OCI-LY3 (cell line): ENCODE results near the gene AGAP1.

Experiments
- H2AFZ ChIP-seq: fragments of 200-600, 300-600 bp; shearing (Covaris generic); 2 replicates; pipeline ENCODE4 v1.6.0; 2014; ENCODE audit warnings: antibody characterized with exemption, low read depth, low read length
- H3K27ac ChIP-seq: fragments of 200-600, 300-600 bp; sonication (generic); 2 replicates; pipeline ENCODE4 v1.5.1; 2014; ENCODE audit warnings: mild to moderate bottlenecking, low read length, moderate library complexity, mixed read lengths
- H3K27me3 ChIP-seq: fragments of 200-600, 300-600 bp; sonication (generic); 2 replicates; pipeline ENCODE4 v1.6.1; 2014; ENCODE audit warnings: low read depth, low read length, mixed read lengths
- H3K36me3 ChIP-seq: fragments of 200-600, 300-600 bp; sonication (generic); replicated peaks from 2 replicates; pipeline ENCODE3; 2014; ENCODE audit warnings: low read depth, low read length, mixed read lengths
- H3K4me1 ChIP-seq: fragments of 300-600, 200-600 bp; sonication (generic); 2 replicates; pipeline ENCODE4 v1.6.1; 2014; ENCODE audit warnings: low read length, mixed read lengths
- H3K4me2 ChIP-seq: fragments of 200-600, 300-600 bp; sonication (generic); 2 replicates; pipeline ENCODE4 v1.6.1; 2014; ENCODE audit warnings: low read length, mixed read lengths
- H3K4me3 ChIP-seq: fragments of 300-600, 200-600 bp; sonication (generic); 2 replicates; pipeline ENCODE4 v1.5.1; 2014; ENCODE audit warnings: antibody characterized with exemption, mild to moderate bottlenecking, low read length, moderate library complexity
- H3K79me2 ChIP-seq: fragments of 300-600, 200-600 bp; shearing (Covaris generic); 2 replicates; pipeline ENCODE4 v1.6.1; 2014; ENCODE audit warnings: mild to moderate bottlenecking, low read length, mixed read lengths
- H3K9ac ChIP-seq: fragments of 300-600, 200-600 bp; shearing (Covaris generic); 2 replicates; pipeline ENCODE4 v1.6.0; 2014; ENCODE audit warnings: mild to moderate bottlenecking, low read length, moderate library complexity
- H3K9me3 ChIP-seq: fragments of 200-600, 300-600 bp; shearing (Covaris generic); 2 replicates; pipeline ENCODE4 v1.6.1; 2014; ENCODE audit warnings: low read length, mixed read lengths; ENCODE audit not compliant: insufficient read depth
- H4K20me1 ChIP-seq: fragments of 200-600, 300-600 bp; sonication (generic); 2 replicates; pipeline ENCODE4 v1.6.1; 2016; ENCODE audit warnings: low read length, mixed read lengths; ENCODE audit not compliant: insufficient read depth
- EZH2phosphoT487 ChIP-seq: fragments of 200-600 bp; shearing (Covaris generic); IDR thresholded peaks from 2 replicates; pipeline ENCODE4 v1.6.1; 2018; ENCODE audit warnings: antibody characterized with exemption, mixed run types, low read depth
- TF ChIP-seq, protein P1 (sequence below): fragments of 200-600, 300-600 bp; sonication (generic); IDR thresholded peaks from 2 replicates; pipeline ENCODE4 v1.5.1; 2014; ENCODE audit warnings: antibody characterized with exemption, low read length, low read depth

AGAP1 gene

DNA sequence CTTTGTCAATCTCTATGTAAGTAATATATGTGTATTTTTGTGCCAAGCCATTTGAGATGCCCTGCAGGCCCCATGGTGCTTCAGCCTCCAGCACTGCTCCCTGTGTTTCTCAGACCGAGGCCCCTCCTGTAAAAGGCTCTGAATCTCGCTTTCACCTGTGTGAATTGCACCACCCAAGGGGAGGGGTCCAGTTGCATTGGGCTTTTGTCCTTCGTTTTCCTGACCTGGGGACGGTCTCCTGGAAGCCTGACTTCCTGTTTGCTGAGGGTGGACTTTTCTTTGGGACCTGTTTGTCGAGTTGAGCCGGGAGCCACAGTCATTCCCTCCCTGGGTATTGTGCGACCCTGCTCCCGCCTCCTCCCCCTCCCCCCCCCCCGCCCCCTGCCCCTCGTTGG lies 48.9 kb downstream of the AGAP1 start:
- H3K4me2 ChIP-seq, result no peak overlapping the region
- TF ChIP-seq EZH2phosphoT487, result no peak
- TF ChIP-seq, protein P1, sequence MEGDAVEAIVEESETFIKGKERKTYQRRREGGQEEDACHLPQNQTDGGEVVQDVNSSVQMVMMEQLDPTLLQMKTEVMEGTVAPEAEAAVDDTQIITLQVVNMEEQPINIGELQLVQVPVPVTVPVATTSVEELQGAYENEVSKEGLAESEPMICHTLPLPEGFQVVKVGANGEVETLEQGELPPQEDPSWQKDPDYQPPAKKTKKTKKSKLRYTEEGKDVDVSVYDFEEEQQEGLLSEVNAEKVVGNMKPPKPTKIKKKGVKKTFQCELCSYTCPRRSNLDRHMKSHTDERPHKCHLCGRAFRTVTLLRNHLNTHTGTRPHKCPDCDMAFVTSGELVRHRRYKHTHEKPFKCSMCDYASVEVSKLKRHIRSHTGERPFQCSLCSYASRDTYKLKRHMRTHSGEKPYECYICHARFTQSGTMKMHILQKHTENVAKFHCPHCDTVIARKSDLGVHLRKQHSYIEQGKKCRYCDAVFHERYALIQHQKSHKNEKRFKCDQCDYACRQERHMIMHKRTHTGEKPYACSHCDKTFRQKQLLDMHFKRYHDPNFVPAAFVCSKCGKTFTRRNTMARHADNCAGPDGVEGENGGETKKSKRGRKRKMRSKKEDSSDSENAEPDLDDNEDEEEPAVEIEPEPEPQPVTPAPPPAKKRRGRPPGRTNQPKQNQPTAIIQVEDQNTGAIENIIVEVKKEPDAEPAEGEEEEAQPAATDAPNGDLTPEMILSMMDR, result no peak

DNA sequence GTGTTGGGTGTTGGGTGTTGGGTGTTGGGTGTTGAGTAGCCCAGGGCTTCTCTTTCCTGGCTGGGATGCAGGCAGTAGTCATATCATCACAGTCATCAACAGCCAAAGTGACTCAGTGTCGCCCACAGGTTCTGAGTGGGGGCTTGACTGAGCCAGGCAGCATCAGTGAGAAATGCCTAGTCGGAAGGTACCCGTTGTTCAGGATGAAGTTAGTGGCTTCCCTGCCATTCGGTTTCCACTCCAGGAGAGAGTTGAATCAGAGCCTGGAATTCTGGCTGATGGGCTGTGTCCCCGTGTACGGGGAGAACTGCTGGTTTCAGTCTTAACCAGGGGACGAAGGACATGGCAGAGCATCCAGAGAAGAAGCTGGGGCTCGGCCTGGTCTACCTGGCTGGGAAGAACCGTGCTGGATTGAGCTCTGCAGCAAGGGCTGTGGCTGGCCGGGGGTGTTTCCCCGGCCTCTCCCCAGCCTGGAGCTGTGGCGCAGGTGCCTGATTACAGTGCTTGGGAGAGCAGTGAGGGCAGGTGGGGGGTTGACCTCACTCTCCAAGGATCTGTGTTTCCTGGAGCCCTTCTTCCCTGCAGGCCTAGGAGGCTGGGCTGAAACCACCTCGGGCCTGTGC lies 49.4 kb downstream of the AGAP1 start:
- H4K20me1 ChIP-seq, result no peaks in the 10 kb centered on the region
- no peak overlapping the region for H3K27ac ChIP-seq
- no peak overlapping the region for H3K4me2 ChIP-seq
- H3K27me3 ChIP-seq, result no peaks in the 10 kb centered on the region
- no peak overlapping the region for H3K9ac ChIP-seq
- H3K79me2 ChIP-seq, result no peaks in the 10 kb centered on the region
- TF ChIP-seq, protein P1, result no peak
- no peak for TF ChIP-seq EZH2phosphoT487
- H3K36me3 ChIP-seq, result no peaks in the 10 kb centered on the region
- no peak overlapping the region for H3K4me3 ChIP-seq
- H3K4me1 ChIP-seq, result no peaks in the 10 kb centered on the region
- H2AFZ ChIP-seq, result no peak overlapping the region
- H3K9me3 ChIP-seq, result no peaks in the 10 kb centered on the region

More for the DNA sequence above, 48.9 kb downstream of the AGAP1 start:
- no peak overlapping the region for H2AFZ ChIP-seq
- no peak overlapping the region for H3K27ac ChIP-seq
- no peaks in the 10 kb centered on the region for H4K20me1 ChIP-seq
- no peaks in the 10 kb centered on the region for H3K79me2 ChIP-seq
- H3K4me3 ChIP-seq, result no peak overlapping the region
- H3K27me3 ChIP-seq, result no peaks in the 10 kb centered on the region
- no peaks in the 10 kb centered on the region for H3K36me3 ChIP-seq
- H3K9ac ChIP-seq, result no peak overlapping the region
- H3K9me3 ChIP-seq, result no peaks in the 10 kb centered on the region
- no peaks in the 10 kb centered on the region for H3K4me1 ChIP-seq

DNA sequence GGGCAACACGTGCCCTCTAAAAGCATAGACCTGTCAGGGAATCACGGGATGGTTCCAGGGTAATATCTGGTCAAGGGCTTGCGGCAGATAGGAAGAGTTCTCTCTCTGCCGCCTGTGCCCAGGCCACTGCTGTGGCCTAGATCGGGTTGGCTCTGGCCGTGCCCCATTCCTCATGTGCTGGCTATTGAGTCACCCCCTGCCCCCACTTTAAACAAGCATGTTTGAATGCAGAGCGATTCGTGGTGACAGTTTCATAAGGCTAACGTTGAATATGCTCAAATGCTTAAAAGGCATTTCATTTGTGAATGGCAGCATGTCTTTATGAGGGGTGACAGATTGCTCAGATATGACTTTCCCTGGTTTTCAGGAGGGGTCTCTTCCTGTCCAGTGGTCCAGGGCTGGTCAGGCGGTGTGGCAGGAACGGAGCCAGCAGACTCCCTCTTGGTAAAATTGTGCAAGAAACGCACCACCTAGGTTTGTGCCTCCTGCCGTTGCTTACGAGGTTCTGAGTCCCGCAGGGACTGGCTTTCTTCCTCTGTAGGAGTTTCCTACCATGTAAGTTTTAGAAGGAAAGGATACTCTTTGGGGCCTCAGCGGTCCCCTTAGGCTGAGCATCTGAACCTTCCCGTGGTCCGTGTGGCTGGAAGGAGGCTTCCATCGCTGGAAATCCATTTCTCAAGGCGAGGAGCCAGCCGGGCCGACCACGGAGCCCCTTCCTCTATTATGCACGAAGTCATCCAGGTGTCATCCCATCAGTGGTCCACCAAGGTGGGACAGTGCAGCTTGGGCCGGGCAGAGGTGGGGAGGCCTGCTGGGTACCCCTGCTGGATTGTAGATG lies 50.2 kb downstream of the AGAP1 start:
- H3K79me2 ChIP-seq, result no peaks in the 10 kb centered on the region
- no peaks in the 10 kb centered on the region for H3K9me3 ChIP-seq
- no peaks in the 10 kb centered on the region for H3K36me3 ChIP-seq
- TF ChIP-seq, protein P1, result no peak
- TF ChIP-seq EZH2phosphoT487, result no peak
- H3K27me3 ChIP-seq, result no peaks in the 10 kb centered on the region
- no peaks in the 10 kb centered on the region for H4K20me1 ChIP-seq
- no peak overlapping the region for H3K4me2 ChIP-seq
- H3K9ac ChIP-seq, result no peak overlapping the region
- no peak overlapping the region for H3K27ac ChIP-seq
- no peak overlapping the region for H3K4me3 ChIP-seq
- no peak overlapping the region for H2AFZ ChIP-seq
- H3K4me1 ChIP-seq, result no peaks in the 10 kb centered on the region

DNA sequence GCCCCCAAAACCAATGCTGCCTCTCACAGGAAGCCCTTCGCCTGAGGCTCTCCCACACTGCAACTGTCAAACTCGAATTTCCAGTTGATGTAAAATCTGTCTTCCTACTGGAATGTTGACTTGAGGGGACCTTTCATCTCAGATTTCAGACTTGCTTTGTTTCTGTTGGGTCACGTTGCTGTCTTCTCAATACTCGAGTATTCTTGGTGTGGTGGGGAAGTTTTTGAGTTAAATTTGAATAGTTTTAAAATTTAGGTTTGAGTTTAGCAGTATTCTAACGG lies 50.8 kb downstream of the AGAP1 start:
- no peaks in the 10 kb centered on the region for H3K27me3 ChIP-seq
- no peak for TF ChIP-seq EZH2phosphoT487
- TF ChIP-seq, protein P1, result no peak
- no peak overlapping the region for H3K4me3 ChIP-seq
- H3K9me3 ChIP-seq, result no peaks in the 10 kb centered on the region
- H3K4me2 ChIP-seq, result no peak overlapping the region
- no peak overlapping the region for H3K27ac ChIP-seq
- no peaks in the 10 kb centered on the region for H3K79me2 ChIP-seq
- no peak overlapping the region for H3K9ac ChIP-seq
- H4K20me1 ChIP-seq, result no peaks in the 10 kb centered on the region
- H3K36me3 ChIP-seq, result no peaks in the 10 kb centered on the region
- H2AFZ ChIP-seq, result no peak overlapping the region
- H3K4me1 ChIP-seq, result no peaks in the 10 kb centered on the region
